ENCODE results near the gene KLF1. TPM values are rescaled to one million over a fixed set of nuclear protein-coding genes. Genes with fewer than 3 reads are reported as not detected.
A peak's percentile ranks its signal among the peaks of the same experiment; 100 is the strongest.

The KLF1 gene
- not detected in 3 replicates for total RNA-seq
- long read RNA-seq: 0 reads

DNA sequence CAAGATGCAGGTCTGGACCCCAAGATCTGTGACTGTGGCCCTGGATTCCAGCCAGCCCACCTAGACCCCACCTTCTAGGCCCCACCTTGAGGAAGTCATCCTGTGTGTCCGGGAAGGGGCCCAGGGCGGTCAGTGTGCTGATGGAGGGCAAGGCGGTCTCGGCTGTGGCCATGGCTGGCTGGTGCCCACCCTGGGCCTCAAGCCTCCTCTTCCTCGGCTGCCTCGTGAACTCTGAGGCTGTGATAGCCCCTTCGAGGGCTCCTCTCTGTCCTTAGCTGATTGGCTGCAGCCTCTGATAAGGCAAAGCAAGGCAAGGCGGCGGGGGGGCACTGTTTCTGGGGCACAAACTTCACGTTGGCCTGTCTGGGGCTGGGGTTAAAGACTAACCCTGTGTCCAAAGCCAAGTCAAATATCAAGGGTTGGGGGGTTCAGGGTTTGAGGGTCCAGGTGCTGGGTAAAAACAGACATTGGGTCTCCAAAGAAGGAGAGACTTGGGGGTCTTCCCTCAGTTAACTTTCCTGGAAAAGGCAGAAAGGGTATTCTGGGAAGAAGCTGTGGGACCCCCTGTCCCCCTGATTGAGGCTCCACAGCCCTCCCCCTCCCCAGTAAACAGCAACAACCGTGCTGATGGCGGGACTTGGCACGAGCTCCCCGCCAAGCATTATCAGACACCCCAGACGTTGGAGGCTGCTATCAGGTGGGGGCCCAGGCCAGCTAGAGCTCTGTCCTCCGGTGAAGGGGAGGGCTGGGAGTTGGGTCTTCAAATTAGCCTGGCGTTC, at the start of gene KLF1:
KLF1 (minus strand) TSS at position 233 of the 779 bp plus-strand sequence; CDS start at position 172, 61 bp downstream.
- TF ChIP-seq, protein P1, sequence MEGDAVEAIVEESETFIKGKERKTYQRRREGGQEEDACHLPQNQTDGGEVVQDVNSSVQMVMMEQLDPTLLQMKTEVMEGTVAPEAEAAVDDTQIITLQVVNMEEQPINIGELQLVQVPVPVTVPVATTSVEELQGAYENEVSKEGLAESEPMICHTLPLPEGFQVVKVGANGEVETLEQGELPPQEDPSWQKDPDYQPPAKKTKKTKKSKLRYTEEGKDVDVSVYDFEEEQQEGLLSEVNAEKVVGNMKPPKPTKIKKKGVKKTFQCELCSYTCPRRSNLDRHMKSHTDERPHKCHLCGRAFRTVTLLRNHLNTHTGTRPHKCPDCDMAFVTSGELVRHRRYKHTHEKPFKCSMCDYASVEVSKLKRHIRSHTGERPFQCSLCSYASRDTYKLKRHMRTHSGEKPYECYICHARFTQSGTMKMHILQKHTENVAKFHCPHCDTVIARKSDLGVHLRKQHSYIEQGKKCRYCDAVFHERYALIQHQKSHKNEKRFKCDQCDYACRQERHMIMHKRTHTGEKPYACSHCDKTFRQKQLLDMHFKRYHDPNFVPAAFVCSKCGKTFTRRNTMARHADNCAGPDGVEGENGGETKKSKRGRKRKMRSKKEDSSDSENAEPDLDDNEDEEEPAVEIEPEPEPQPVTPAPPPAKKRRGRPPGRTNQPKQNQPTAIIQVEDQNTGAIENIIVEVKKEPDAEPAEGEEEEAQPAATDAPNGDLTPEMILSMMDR (IDR thresholded peaks at IDR 0.05): no peak
- Mint-ChIP-seq H3K4me3 (ENCODE audit: unreplicated experiment) (no peak within 1 kb of the TSS), H3K36me3 (ENCODE audit: low read depth) (no peaks in the 10 kb centered on the region), H3K4me1 (ENCODE audit: low read depth) (peaks cover 29% of the 10 kb centered on the region), H3K27ac (ENCODE audit: unreplicated experiment) (no peak within 1 kb of the TSS), H3K9me3 (ENCODE audit: low read depth) (no peaks in the 10 kb centered on the region), H3K27me3 (ENCODE audit: low read depth) (peaks cover 20% of the 10 kb centered on the region)
- DNase-seq (ENCODE audit: low spot score): no peak

DNA sequence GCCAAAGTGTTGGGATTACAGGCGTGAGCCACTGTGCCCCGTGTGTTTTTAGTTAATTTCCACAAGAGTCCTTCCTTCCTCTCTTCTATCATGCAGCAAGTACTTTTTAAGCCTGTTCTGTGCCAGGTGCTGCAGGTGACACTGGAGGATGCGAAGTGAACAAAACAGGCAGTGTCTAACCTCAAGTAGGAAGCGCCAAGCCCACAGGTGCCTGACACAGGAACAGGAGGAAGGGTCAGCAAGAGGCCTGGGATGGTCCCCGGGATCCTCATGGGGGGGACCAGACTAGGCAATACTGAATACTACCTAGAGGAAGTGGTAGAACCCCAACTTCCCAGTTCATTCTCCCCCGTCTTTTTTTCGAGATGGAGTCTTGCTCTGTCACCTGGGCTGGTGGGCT, 49.6 kb upstream of the KLF1 start:
- Mint-ChIP-seq H3K36me3 (ENCODE audit: low read depth) (peaks cover 22% of the 10 kb centered on the region), H3K27me3 (ENCODE audit: low read depth) (no peaks in the 10 kb centered on the region), H3K4me3 (ENCODE audit: unreplicated experiment) (no peak overlapping the region), H3K9me3 (ENCODE audit: low read depth) (no peaks in the 10 kb centered on the region), H3K27ac (ENCODE audit: unreplicated experiment) (no peak overlapping the region), H3K4me1 (ENCODE audit: low read depth) (peaks cover 48% of the 10 kb centered on the region)
- TF ChIP-seq, protein P1 (IDR thresholded peaks at IDR 0.05): no peak
- no peak for DNase-seq (ENCODE audit: low spot score)

DNA sequence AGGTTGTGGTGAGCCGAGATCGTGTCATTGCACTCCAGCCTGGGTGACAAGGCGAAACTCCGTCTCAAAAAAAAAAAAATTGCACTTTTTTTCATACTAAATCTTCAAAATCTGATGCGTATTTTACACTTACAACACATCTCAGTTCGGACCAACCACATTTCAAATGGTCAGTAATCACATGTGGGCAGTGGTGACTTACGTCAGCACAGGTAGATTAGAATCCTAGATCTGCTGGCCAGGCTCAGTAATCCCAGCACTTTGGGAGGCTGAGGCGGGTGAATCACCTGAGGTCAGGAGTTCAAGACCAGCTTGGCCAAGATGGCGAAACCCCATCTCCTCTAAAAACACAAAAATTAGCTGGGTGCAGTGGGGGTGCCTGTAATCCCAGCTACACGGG, 48.1 kb upstream of the KLF1 start:
- Mint-ChIP-seq H3K27me3 (ENCODE audit: low read depth) (no peaks in the 10 kb centered on the region), H3K27ac (ENCODE audit: unreplicated experiment) (no peak overlapping the region), H3K9me3 (ENCODE audit: low read depth) (no peaks in the 10 kb centered on the region), H3K4me3 (ENCODE audit: unreplicated experiment) (no peak overlapping the region), H3K36me3 (ENCODE audit: low read depth) (peaks cover 12% of the 10 kb centered on the region), H3K4me1 (ENCODE audit: low read depth) (peaks cover 34% of the 10 kb centered on the region)
- TF ChIP-seq, protein P1 (IDR thresholded peaks at IDR 0.05): no peak
- DNase-seq (ENCODE audit: low spot score): no peak

DNA sequence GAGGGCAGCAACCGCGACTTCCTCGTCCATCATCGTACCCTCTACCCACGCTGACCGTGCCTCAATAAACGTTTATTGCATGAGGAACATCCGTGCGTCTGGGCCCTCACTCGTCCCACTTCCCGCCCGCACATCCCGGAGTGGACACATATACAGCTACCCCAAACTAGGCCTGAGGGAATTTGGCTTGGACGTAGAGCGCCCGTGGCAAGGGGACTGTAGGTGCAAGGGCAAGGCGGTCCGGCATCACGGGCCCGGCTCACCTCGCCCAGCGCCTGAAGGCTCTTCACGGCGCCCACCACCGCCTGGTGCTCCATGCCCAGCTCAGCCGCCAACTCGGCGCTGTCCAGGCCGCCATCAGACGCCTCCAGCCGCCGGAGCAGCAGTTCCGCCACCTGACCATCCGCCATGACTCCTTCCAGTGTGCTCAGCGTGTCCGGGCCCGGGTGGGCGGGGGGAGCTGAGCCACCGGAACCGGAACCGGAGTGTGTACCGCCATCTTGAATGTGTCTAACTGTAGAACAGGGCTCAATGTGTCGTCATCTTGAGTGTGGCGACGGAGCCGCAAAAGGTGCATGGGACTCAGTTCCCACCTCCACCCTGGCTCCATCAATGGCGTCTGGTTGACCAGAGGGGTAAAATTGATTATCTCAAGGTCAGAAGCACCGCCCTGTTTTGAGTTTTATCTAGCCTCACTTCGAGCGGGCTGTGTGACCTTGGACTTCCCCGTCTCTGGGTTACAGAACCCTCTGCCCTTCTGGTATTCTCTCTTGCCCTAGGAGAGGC, 46.5 kb upstream of the KLF1 start, which contains the start of gene FARSA:
FARSA (minus strand) TSS at position 425 of the 786 bp plus-strand sequence; CDS start at position 410, 15 bp downstream.
- no peaks in the 10 kb centered on the region for H3K27me3 Mint-ChIP-seq (ENCODE audit: low read depth)
- H3K9me3 Mint-ChIP-seq (ENCODE audit: low read depth): no peaks in the 10 kb centered on the region
- H3K36me3 Mint-ChIP-seq (ENCODE audit: low read depth): peaks cover 5% of the 10 kb centered on the region
- peaks cover 26% of the 10 kb centered on the region for H3K4me1 Mint-ChIP-seq (ENCODE audit: low read depth)
- TF ChIP-seq, protein P1 (IDR thresholded peaks at IDR 0.05): no peak
- DNase-seq (ENCODE audit: low spot score): no peak
- peak within 1 kb of the TSS; percentile 95 for H3K4me3 Mint-ChIP-seq (ENCODE audit: unreplicated experiment)
- H3K27ac Mint-ChIP-seq (ENCODE audit: unreplicated experiment): peak within 1 kb of the TSS; percentile 85

Measured in chondrocyte (in vitro differentiated cells).